NCI-H187 treated with DMSO at 0.1 percent for 48 hours (cell line): ENCODE measurements around the gene SFT2D1.

Experiments
- DNase-seq: peaks from one replicate; lab custom pipeline; 2025; lab: John Stamatoyannopoulos, UW

The SFT2D1 gene

GRCh38 chr6:166277892-166278578 is 64.3 kb downstream of the SFT2D1 start:
- DNase-seq: no peak

DNA sequence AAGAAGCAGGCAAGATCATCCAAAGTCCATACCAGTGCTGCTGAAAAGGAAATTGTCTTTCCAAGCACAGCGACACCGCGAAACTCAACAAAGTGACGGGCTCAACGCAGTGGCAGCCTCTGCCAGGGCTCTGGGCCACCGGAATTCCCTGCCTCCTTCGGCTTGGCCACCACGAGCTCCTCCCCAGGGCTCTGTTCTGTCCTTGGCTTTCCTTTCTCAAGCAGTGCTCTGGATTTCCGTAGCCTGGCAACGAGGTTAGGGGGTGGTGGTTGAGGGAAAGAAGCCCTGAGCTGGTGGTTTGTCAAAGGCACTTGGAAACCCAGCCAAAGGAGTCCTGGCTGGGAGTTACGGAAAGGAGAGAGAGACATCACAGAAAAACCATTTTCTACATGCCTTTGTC is 65.3 kb downstream of the SFT2D1 start:
- no peak for DNase-seq

GRCh38 chr6:166275714-166276166 is 66.6 kb downstream of the SFT2D1 start:
- no peak for DNase-seq

DNA sequence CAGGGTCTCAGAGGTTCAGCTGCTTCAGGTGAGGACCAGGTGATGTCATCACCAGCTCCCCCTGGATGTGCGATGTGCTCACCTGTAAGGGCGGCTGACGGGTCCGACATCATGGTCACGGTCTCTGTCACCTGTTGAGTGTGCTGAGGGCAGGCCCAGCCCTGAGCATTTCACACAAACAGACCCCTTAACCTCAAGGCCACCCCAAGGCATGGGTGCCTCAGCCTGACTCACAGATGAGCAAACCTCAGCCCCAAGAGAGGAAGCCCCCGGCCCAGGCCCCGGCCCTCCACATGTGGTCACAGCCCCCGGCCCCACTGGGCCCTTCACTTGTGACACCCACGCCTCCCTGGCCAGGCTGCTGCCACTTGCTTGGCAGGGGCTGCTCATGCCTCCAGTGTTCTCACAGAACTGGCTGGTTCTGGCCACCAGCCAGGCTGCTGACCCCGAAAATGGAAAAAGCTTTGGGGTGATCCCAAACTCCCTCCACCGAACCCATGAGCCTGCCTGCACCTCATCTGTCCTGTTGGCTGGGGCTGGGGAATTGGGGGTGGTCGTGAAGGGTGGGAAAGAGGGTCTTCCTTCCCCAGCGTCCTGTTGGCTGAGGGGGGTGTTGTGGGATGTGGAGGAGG is 67.5 kb downstream of the SFT2D1 start:
- no peak for DNase-seq

DNA sequence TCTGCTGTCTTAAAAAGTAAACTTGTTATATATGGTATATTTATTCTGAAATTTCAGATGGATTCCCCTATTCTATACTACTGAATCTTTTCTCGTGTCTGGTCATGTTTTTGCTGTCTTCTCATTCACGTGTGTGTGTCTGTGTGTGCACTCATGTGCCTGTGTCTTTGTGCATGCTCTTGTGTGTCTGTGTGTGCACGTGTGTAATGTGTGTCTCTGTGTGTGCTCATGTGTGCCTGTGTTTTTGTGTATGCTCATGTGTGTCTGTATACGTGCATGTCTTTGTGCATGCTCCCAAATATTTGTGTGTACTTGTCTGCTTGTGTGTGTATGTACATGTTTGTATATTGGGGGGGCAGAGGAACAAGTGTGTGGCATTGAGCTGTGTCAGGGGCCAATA is 68.2 kb downstream of the SFT2D1 start:
- no peak for DNase-seq

GRCh38 chr6:166271376-166271765 is 71.0 kb downstream of the SFT2D1 start:
- DNase-seq: no peak

GRCh38 chr6:166270706-166271375 is 71.5 kb downstream of the SFT2D1 start:
- no peak for DNase-seq
